Stimulated activated CD4-positive, alpha-beta T cell treated with anti-CD3 and anti-CD28 coated beads, Interleukin-2, amount 100 ng/mL, for 24 hours (primary cell): ENCODE data around the gene ELP2.

Experiments
- DNase-seq, 2 donors: peaks; one replicate each; pipeline ENCODE4 v3.0.0-alpha.2; 2020

Gene ELP2

GRCh38 chr18:36127836-36128529 lies 1.7 kb upstream of the ELP2 start:
- no peak for DNase-seq

- peak in 1 of 2 donors; percentile 12 for DNase-seq
Observed at GRCh38 chr18:36128530-36128870, 1.2 kb upstream of the ELP2 start.

- DNase-seq: no peak
Observed at GRCh38 chr18:36128907-36129299, 796 bp upstream of the ELP2 start.

- DNase-seq: no peak
Observed at GRCh38 chr18:36130039-36130831, 536 bp downstream of the ELP2 start.

- no peak for DNase-seq
Observed at GRCh38 chr18:36130883-36131653, 1.4 kb downstream of the ELP2 start.

- no peak for DNase-seq
Observed at GRCh38 chr18:36131692-36132483, 2.2 kb downstream of the ELP2 start.

- no peak for DNase-seq
Observed at GRCh38 chr18:36132756-36133155, 3.1 kb downstream of the ELP2 start.

GRCh38 chr18:36135264-36135663 lies 5.6 kb downstream of the ELP2 start:
- DNase-seq: no peak

- DNase-seq: no peak
Observed at GRCh38 chr18:36139245-36139644, 9.5 kb downstream of the ELP2 start.

- DNase-seq: no peak
Observed at GRCh38 chr18:36141576-36141975, 11.9 kb downstream of the ELP2 start.

GRCh38 chr18:36142751-36143150 lies 13.1 kb downstream of the ELP2 start:
- DNase-seq: no peak

- no peak for DNase-seq
Observed at GRCh38 chr18:36143391-36143790, 13.7 kb downstream of the ELP2 start.

GRCh38 chr18:36149514-36150289 lies 20.0 kb downstream of the ELP2 start:
- DNase-seq: no peak

- DNase-seq: no peak
Observed at GRCh38 chr18:36152781-36153180, 23.1 kb downstream of the ELP2 start.

GRCh38 chr18:36153203-36153602 lies 23.5 kb downstream of the ELP2 start:
- no peak for DNase-seq

GRCh38 chr18:36153771-36154170 lies 24.1 kb downstream of the ELP2 start:
- no peak for DNase-seq

GRCh38 chr18:36155851-36156757 lies 26.4 kb downstream of the ELP2 start:
- DNase-seq: no peak

GRCh38 chr18:36157441-36157840 lies 27.7 kb downstream of the ELP2 start:
- DNase-seq: no peak

- DNase-seq: no peak
Observed at GRCh38 chr18:36158266-36158867, 28.7 kb downstream of the ELP2 start.

- DNase-seq: no peak
Observed at GRCh38 chr18:36160959-36161371, 31.3 kb downstream of the ELP2 start.

GRCh38 chr18:36162981-36163380 lies 33.3 kb downstream of the ELP2 start:
- no peak for DNase-seq
